ENCODE data around the gene ABCC12. TPM values are rescaled to one million over a fixed set of nuclear protein-coding genes. Genes with fewer than 3 reads are reported as not detected.

ABCC12 gene
- polyA plus RNA-seq, 2 of the 4 experiments (the other 2 are of a cell fraction), result 0.23 TPM; not detected in 1

GRCh38 chr16:48203974-48204824 lies 48.4 kb upstream of the ABCC12 start:
- POLR2A ChIA-PET, result no interaction called here
- H3K4me2 ChIP-seq, result peak overlapping the region; percentile 69
- peak in 1 of 2 experiments; percentile 44 for DNase-seq (ENCODE audit: low read depth in 1 of 2, low spot score in 1 of 2)
- peak overlapping the region; percentile 64 to 65 for H3K27ac ChIP-seq
- TF ChIP-seq, protein P1, sequence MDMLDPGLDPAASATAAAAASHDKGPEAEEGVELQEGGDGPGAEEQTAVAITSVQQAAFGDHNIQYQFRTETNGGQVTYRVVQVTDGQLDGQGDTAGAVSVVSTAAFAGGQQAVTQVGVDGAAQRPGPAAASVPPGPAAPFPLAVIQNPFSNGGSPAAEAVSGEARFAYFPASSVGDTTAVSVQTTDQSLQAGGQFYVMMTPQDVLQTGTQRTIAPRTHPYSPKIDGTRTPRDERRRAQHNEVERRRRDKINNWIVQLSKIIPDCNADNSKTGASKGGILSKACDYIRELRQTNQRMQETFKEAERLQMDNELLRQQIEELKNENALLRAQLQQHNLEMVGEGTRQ (IDR thresholded peaks at IDR 0.05), result no peak
- TF ChIP-seq EHMT2 (IDR thresholded peaks at IDR 0.05; ENCODE audit: low read depth) (0 out of 2 replicates have a peak, but pooled peaks have one; percentile 31), MAFK (IDR thresholded peaks at IDR 0.05; ENCODE audit: partially characterized antibody) (peak; percentile 32), RNF2 (IDR thresholded peaks at IDR 0.05; ENCODE audit: borderline replicate concordance, low read depth) (no peak), CEBPB (IDR thresholded peaks at IDR 0.05) (peak; percentile 71 to 84; a peak in 3 of 4 replicates)
- FAIRE-seq, result no peak
- peak; percentile 85 to 86; a peak in 5 of 6 replicates for ATAC-seq
- H3K9me3 ChIP-seq, result no peaks in the 10 kb centered on the region
- 59% methylated on average over 8 of the region's 8 CpGs for WGBS (ENCODE audit: missing lambda C conversion rate)
- no peak overlapping the region for H3K4me3 ChIP-seq
- H3K4me1 ChIP-seq, result peaks cover 32% of the 10 kb centered on the region
- CTCF ChIA-PET, result no interaction called here

DNA sequence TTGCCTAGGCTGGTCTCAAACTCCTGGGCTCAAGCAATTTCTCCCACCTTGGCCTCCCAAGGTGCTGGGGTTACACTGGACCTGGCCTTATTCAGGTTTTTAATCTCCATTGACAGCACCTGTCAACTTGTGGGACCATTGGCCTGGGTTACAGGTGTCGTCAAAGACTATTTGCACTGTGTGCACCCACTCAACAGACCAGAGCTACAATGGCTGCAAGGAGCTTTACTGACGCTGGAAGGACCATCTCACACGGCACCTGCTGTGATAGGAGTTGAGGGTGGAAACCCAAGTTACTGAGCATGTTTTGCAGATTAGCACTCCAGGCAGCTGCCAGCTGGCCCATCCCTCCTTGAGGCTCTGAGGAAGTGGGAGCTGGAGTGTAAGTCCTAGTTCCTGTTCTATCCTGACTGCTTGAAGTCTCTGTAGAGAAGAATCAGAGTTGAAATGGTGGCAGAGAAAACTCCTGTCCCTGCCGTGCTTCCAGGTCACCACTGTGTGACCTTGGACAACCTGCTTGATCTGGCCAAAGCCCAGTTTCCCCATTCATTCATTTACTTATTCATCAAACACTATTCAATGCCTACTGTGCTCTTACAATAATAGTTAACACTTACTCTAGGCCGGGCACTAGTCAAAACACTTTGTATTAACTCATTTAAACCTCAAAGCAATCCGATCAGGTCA lies 45.9 kb upstream of the ABCC12 start:
- Histone ChIP-seq H3K4me2 (no peak overlapping the region), H3K4me3 (no peak overlapping the region), H3K4me1 (peaks cover 28% of the 10 kb centered on the region), H3K27ac (no peak overlapping the region; a peak in 1 of 6 replicates), H3K9me3 (no peaks in the 10 kb centered on the region)
- DNase-seq (ENCODE audit: low read depth in 1 of 2, low spot score in 1 of 2) (no peak), FAIRE-seq (no peak), ATAC-seq (no peak)
- TF ChIP-seq POLR2A (IDR thresholded peaks at IDR 0.05; ENCODE audit: low read length) (no peak), JUN (IDR thresholded peaks at IDR 0.05) (no peak), NPAS2 (CRISPR knock-in tag; IDR thresholded peaks at IDR 0.05; ENCODE audit: borderline replicate concordance) (no peak), RNF2 (IDR thresholded peaks at IDR 0.05; ENCODE audit: borderline replicate concordance, low read depth) (no peak), HOXA7 (CRISPR knock-in tag; IDR thresholded peaks at IDR 0.05) (no peak), FOSB (CRISPR knock-in tag; IDR thresholded peaks at IDR 0.05) (no peak), CHD2 (IDR thresholded peaks at IDR 0.05; ENCODE audit: low read length, partially characterized antibody) (no peak), ZSCAN20 (CRISPR knock-in tag; IDR thresholded peaks at IDR 0.05) (no peak), EHMT2 (IDR thresholded peaks at IDR 0.05; ENCODE audit: low read depth) (no peak), HOXB13 (CRISPR knock-in tag; IDR thresholded peaks at IDR 0.05; ENCODE audit: low read depth) (no peak), JUNB (IDR thresholded peaks at IDR 0.05) (no peak)
- CTCF ChIA-PET, result interaction anchor here (0.7 to 0.9 kb wide), 2 partner anchors 17 to 1061 kb away, joined by 3 read pairs; no protein-coding TSS in a partner anchor
- 82% methylated on average over 6 of the region's 6 CpGs for WGBS (ENCODE audit: missing lambda C conversion rate)
- POLR2A ChIA-PET, result no interaction called here

GRCh38 chr16:48197294-48197693 lies 41.5 kb upstream of the ABCC12 start:
- TF ChIP-seq HOXB5 (CRISPR knock-in tag; IDR thresholded peaks at IDR 0.05) (no peak), BHLHE40 (IDR thresholded peaks at IDR 0.05; ENCODE audit: low read depth, low read length) (no peak), KDM5A (IDR thresholded peaks at IDR 0.05) (no peak), HDAC2 (IDR thresholded peaks at IDR 0.05) (no peak), FOSB (CRISPR knock-in tag; IDR thresholded peaks at IDR 0.05) (no peak), ZC3H11A (IDR thresholded peaks at IDR 0.05) (no peak), TFCP2L1 (CRISPR knock-in tag; IDR thresholded peaks at IDR 0.05) (no peak), HES2 (IDR thresholded peaks at IDR 0.05) (no peak), HEYL (CRISPR knock-in tag; IDR thresholded peaks at IDR 0.05) (no peak), ZSCAN20 (CRISPR knock-in tag; IDR thresholded peaks at IDR 0.05) (no peak), MYC (IDR thresholded peaks at IDR 0.05; ENCODE audit: borderline replicate concordance, low read length) (no peak), TP53 (CRISPR knock-in tag; IDR thresholded peaks at IDR 0.05) (no peak), FOXS1 (CRISPR knock-in tag; IDR thresholded peaks at IDR 0.05) (no peak), MAZ (IDR thresholded peaks at IDR 0.05; ENCODE audit: borderline replicate concordance, low read depth, low read length) (no peak), HOXB13 (CRISPR knock-in tag; IDR thresholded peaks at IDR 0.05; ENCODE audit: low read depth) (no peak), NFE2L2 (conservative IDR thresholded peaks at IDR 0.05; ENCODE audit: low read length) (no peak), RAD21 (conservative IDR thresholded peaks at IDR 0.05 in 1 of 2, IDR thresholded peaks at IDR 0.05 in 1 of 2) (no peak), ZNF302 (CRISPR knock-in tag; IDR thresholded peaks at IDR 0.05) (no peak), PHF8 (IDR thresholded peaks at IDR 0.05; ENCODE audit: borderline replicate concordance, low read depth) (no peak)
- TF ChIP-seq, protein P1 (IDR thresholded peaks at IDR 0.05), result no peak
- CTCF ChIA-PET, result no interaction called here

More at GRCh38 chr16:48197294-48197693, 41.5 kb upstream of the ABCC12 start:
- Histone ChIP-seq H3K4me1 (peaks cover 14% of the 10 kb centered on the region), H3K27ac (no peak overlapping the region), H3K4me3 (no peak overlapping the region), H3K9me3 (no peaks in the 10 kb centered on the region), H3K4me2 (no peak overlapping the region)
- 84% methylated on average over 3 of the region's 3 CpGs for WGBS (ENCODE audit: missing lambda C conversion rate)
- FAIRE-seq (no peak), DNase-seq (ENCODE audit: low read depth in 1 of 2, low spot score in 1 of 2) (no peak), ATAC-seq (no peak)
- POLR2A ChIA-PET, result no interaction called here

All from A549 (cell line).